Measurements from ENCODE around the gene MYO10.

DNA sequence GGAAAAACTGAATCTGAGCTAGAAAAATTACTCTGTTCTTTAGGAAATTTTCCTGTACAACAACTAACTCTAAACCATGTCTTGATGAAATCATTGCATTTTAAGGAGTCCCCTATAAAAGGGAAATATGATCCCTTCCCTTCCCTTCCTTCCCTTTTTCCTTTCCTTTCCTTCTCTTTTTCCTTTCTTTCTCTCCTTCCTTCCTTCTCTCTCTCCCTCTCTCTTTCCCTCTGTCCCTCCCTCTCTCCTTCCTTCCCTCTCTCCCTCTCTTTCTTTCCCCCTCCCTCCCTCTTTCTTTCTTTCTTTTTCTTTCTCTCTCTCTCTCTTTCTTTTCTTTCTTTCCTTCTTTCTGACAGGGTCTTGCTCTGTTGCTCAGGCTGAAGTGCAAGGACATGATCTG lies 42.2 kb upstream of the MYO10 start:
- TF ChIP-seq ZFP30 (CRISPR knock-in tag; IDR thresholded peaks at IDR 0.05) (no peak), ZNF8 (CRISPR knock-in tag; IDR thresholded peaks at IDR 0.05) (no peak), CSDC2 (CRISPR knock-in tag; IDR thresholded peaks at IDR 0.05) (no peak), RARB (CRISPR knock-in tag; IDR thresholded peaks at IDR 0.05) (no peak), TSHZ2 (CRISPR knock-in tag; IDR thresholded peaks at IDR 0.05) (no peak), BACH2 (CRISPR knock-in tag; IDR thresholded peaks at IDR 0.05; ENCODE audit: borderline replicate concordance) (no peak), ZNF565 (CRISPR knock-in tag; conservative IDR thresholded peaks at IDR 0.05; ENCODE audit: low read depth) (no peak), TOX (CRISPR knock-in tag; IDR thresholded peaks at IDR 0.05; ENCODE audit: borderline replicate concordance) (no peak), GLIS3 (CRISPR knock-in tag; IDR thresholded peaks at IDR 0.05) (no peak), OSR1 (CRISPR knock-in tag; IDR thresholded peaks at IDR 0.05) (no peak), PPARA (CRISPR knock-in tag; IDR thresholded peaks at IDR 0.05; ENCODE audit: borderline replicate concordance) (no peak)
- TF ChIP-seq, protein P1, sequence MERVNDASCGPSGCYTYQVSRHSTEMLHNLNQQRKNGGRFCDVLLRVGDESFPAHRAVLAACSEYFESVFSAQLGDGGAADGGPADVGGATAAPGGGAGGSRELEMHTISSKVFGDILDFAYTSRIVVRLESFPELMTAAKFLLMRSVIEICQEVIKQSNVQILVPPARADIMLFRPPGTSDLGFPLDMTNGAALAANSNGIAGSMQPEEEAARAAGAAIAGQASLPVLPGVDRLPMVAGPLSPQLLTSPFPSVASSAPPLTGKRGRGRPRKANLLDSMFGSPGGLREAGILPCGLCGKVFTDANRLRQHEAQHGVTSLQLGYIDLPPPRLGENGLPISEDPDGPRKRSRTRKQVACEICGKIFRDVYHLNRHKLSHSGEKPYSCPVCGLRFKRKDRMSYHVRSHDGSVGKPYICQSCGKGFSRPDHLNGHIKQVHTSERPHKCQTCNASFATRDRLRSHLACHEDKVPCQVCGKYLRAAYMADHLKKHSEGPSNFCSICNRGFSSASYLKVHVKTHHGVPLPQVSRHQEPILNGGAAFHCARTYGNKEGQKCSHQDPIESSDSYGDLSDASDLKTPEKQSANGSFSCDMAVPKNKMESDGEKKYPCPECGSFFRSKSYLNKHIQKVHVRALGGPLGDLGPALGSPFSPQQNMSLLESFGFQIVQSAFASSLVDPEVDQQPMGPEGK (CRISPR knock-in tag; IDR thresholded peaks at IDR 0.05; ENCODE audit: borderline replicate concordance) = no peak
- TF ChIP-seq, protein P2, sequence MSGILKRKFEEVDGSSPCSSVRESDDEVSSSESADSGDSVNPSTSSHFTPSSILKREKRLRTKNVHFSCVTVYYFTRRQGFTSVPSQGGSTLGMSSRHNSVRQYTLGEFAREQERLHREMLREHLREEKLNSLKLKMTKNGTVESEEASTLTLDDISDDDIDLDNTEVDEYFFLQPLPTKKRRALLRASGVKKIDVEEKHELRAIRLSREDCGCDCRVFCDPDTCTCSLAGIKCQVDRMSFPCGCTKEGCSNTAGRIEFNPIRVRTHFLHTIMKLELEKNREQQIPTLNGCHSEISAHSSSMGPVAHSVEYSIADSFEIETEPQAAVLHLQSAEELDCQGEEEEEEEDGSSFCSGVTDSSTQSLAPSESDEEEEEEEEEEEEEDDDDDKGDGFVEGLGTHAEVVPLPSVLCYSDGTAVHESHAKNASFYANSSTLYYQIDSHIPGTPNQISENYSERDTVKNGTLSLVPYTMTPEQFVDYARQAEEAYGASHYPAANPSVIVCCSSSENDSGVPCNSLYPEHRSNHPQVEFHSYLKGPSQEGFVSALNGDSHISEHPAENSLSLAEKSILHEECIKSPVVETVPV (CRISPR knock-in tag; IDR thresholded peaks at IDR 0.05) = no peak
- TF ChIP-seq, protein P3, sequence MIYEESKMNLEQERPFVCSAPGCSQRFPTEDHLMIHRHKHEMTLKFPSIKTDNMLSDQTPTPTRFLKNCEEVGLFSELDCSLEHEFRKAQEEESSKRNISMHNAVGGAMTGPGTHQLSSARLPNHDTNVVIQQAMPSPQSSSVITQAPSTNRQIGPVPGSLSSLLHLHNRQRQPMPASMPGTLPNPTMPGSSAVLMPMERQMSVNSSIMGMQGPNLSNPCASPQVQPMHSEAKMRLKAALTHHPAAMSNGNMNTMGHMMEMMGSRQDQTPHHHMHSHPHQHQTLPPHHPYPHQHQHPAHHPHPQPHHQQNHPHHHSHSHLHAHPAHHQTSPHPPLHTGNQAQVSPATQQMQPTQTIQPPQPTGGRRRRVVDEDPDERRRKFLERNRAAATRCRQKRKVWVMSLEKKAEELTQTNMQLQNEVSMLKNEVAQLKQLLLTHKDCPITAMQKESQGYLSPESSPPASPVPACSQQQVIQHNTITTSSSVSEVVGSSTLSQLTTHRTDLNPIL (CRISPR knock-in tag; IDR thresholded peaks at IDR 0.05; ENCODE audit: low read depth) = no peak
